Sigmoid colon (tissue), 4 donors: ENCODE results near the gene RHEBL1.

Experiments used
- CTCF ChIP-seq, 4 experiments: fragments of 450-650 bp in 3 of 4; fragments of 200-600 bp in 1 of 4; IDR thresholded peaks; one replicate each; pipeline ENCODE4 v1.5.1; 2016 to 2019; ENCODE audit warnings: antibody characterized with exemption in 4 of 4, mild to moderate bottlenecking in 3 of 4, moderate library complexity in 2 of 4
- EP300 ChIP-seq, 4 donors: sonication (generic); formaldehyde crosslinking; IDR thresholded peaks; one replicate each; pipeline ENCODE4 v1.6.1; 2017; ENCODE audit warnings: antibody characterized with exemption in 4 of 4
- POLR2A ChIP-seq, 2 donors: fragments of 450-650 bp; IDR thresholded peaks; one replicate each; pipeline ENCODE4 v1.6.1; 2016; ENCODE audit warnings: antibody characterized with exemption in 2 of 2, mild to moderate bottlenecking in 2 of 2, moderate library complexity in 2 of 2
- POLR2AphosphoS5 ChIP-seq, 4 donors: sonication (generic); formaldehyde crosslinking; IDR thresholded peaks; one replicate each; pipeline ENCODE4 v1.6.1; 2017; ENCODE audit warnings: antibody characterized with exemption in 4 of 4

GRCh38 chr12:49055092-49055491 lies 14.7 kb downstream of the RHEBL1 start:
- TF ChIP-seq POLR2A (IDR thresholded peaks at IDR 0.05): no peak
- no peak for TF ChIP-seq CTCF (IDR thresholded peaks at IDR 0.05)
- TF ChIP-seq POLR2AphosphoS5 (IDR thresholded peaks at IDR 0.05): no peak
- TF ChIP-seq EP300 (IDR thresholded peaks at IDR 0.05): no peak
